H1 (cell line): ENCODE measurements around the gene PCGF3. TPM values are rescaled to one million over a fixed set of nuclear protein-coding genes. Genes with fewer than 3 reads are reported as not detected.

ENCODE experiments used
- ASH2L ChIP-seq: fragments of 200-600, 300-600 bp; sonication (generic); IDR thresholded peaks from one replicate; pipeline ENCODE4 v1.7.1; 2017; ENCODE audit warnings: low read length
- BRCA1 ChIP-seq: IDR thresholded peaks from 2 replicates; pipeline ENCODE4 v1.6.1; 2012; ENCODE audit warnings: low read depth, low read length, improper control_type of control experiment
- RXRA ChIP-seq: IDR thresholded peaks from 2 replicates; pipeline ENCODE4 v1.6.1; 2011; ENCODE audit warnings: low read depth, mild to moderate bottlenecking, low read length, moderate library complexity; ENCODE audit not compliant: insufficient read depth
- SUZ12 ChIP-seq: fragments of 200-600 bp; sonication (generic); IDR thresholded peaks from 2 replicates; pipeline ENCODE4 v1.6.1; 2012; ENCODE audit warnings: mild to moderate bottlenecking, inconsistent platforms, low read length, moderate library complexity, mixed read lengths
- USF2 ChIP-seq: IDR thresholded peaks from 2 replicates; pipeline ENCODE4 v1.6.1; 2011; ENCODE audit warnings: low read length, improper control_type of control experiment
- polyA plus RNA-seq, 7 experiments: library from polyadenylated mRNA; depleted of rRNA in 3 of 7; stranded (reverse) in 5 of 7; unstranded in 2 of 7; fragments of >200 nt in 5 of 7; fragments of 200-250 nt in 2 of 7; gene quantifications; 1 replicate in 5 of 7; 2 replicates in 1 of 7; 4 replicates in 1 of 7; pipeline versions ENCODE4 v1.2.1 to v1.2.3, GENCODE V29; 2011 to 2013; ENCODE audit warnings: missing spikeins in 2 of 7, mixed read lengths in 2 of 7
- total RNA-seq: library from RNA; stranded (reverse); fragmentation: NEBNext Ultra II Directional; extraction: Animal tissue kit (Norgen Biotek cat#: 25700); gene quantifications from 2 replicates; pipeline ENCODE4 v1.2.1, GENCODE V29; 2021

PCGF3 gene
- total and polyA plus RNA-seq, 2 of the 8 experiments (the other 6 are each of a cell fraction or from before 2014, with no cell fraction given) = 52.7 to 52.9 TPM

GRCh38 chr4:797066-797465, 91.4 kb downstream of the PCGF3 start (continued):
- TF ChIP-seq ASH2L (no peak), BRCA1 (no peak), RXRA (no peak), USF2 (no peak), SUZ12 (no peak)
